Liver (tissue), 9 donors: Measurements from ENCODE around the gene MPDZ. TPM values are rescaled to one million over a fixed set of nuclear protein-coding genes. Genes with fewer than 3 reads are reported as not detected.

Source experiments
- DNase-seq: peaks from one replicate; pipeline ENCODE4 v3.0.0-alpha.2; 2017; ENCODE audit warnings: low spot score
- H3K27ac ChIP-seq, 2 donors: one replicate each; pipeline ENCODE4 v1.7.0; 2013; ENCODE audit warnings: inconsistent platforms in 2 of 2, low read length in 2 of 2, control low read depth in 1 of 2, low read depth in 1 of 2, mild to moderate bottlenecking in 1 of 2
- H3K27me3 ChIP-seq, 4 donors: one replicate each; pipeline versions ENCODE4 v1.6.1 to v1.7.0; 2013; ENCODE audit warnings: low read length in 3 of 4, inconsistent platforms in 1 of 4, mild to moderate bottlenecking in 1 of 4, moderate library complexity in 1 of 4; ENCODE audit not compliant: control insufficient read depth in 4 of 4, insufficient read depth in 4 of 4
- H3K36me3 ChIP-seq, 4 donors: one replicate each; pipeline versions ENCODE4 v1.6.1 to v1.7.0; 2013; ENCODE audit warnings: low read length in 3 of 4, mild to moderate bottlenecking in 3 of 4, low read depth in 1 of 4, moderate library complexity in 1 of 4; ENCODE audit not compliant: control insufficient read depth in 4 of 4, insufficient read depth in 3 of 4
- H3K4me1 ChIP-seq, 4 donors: one replicate each; pipeline versions ENCODE4 v1.6.1 to v1.7.0; 2013; ENCODE audit warnings: low read length in 3 of 4, mild to moderate bottlenecking in 3 of 4, moderate library complexity in 1 of 4; ENCODE audit not compliant: control insufficient read depth in 4 of 4, insufficient read depth in 4 of 4
- H3K4me3 ChIP-seq, 3 donors: one replicate each; pipeline versions ENCODE4 v1.6.1 to v1.7.0; 2013; ENCODE audit warnings: low read length in 3 of 3, control low read depth in 1 of 3, low read depth in 1 of 3, mild to moderate bottlenecking in 1 of 3
- H3K9ac ChIP-seq, 2 donors: one replicate each; pipeline ENCODE4 v1.7.0; 2013; ENCODE audit warnings: low read length in 2 of 2, mild to moderate bottlenecking in 2 of 2, moderate library complexity in 2 of 2, control low read depth in 1 of 2, low read depth in 1 of 2
- H3K9me3 ChIP-seq, 4 donors: one replicate each; pipeline versions ENCODE4 v1.6.1 to v1.7.0; 2013; ENCODE audit warnings: low read length in 3 of 4; ENCODE audit not compliant: control insufficient read depth in 4 of 4
- EGR1 ChIP-seq, 2 donors: IDR thresholded peaks; 2 replicates each; pipeline ENCODE4 v1.6.1; 2016 to 2018; ENCODE audit warnings: antibody characterized with exemption in 2 of 2, low read depth in 2 of 2
- FOXA1 ChIP-seq: IDR thresholded peaks from 2 replicates; pipeline ENCODE4 v1.6.1; 2016; ENCODE audit warnings: antibody characterized with exemption
- GABPA ChIP-seq, 2 donors: IDR thresholded peaks in 1 of 2; conservative IDR thresholded peaks in 1 of 2; 2 replicates each; pipeline ENCODE4 v1.6.1; 2016; ENCODE audit warnings: antibody characterized with exemption in 2 of 2, mild to moderate bottlenecking in 1 of 2, moderate library complexity in 1 of 2
- HNF4A ChIP-seq, 2 donors: conservative IDR thresholded peaks; 2 replicates each; pipeline ENCODE4 v1.6.1; 2016; ENCODE audit warnings: antibody characterized with exemption in 2 of 2, mild to moderate bottlenecking in 2 of 2
- HNF4G ChIP-seq: IDR thresholded peaks from 2 replicates; pipeline ENCODE4 v1.6.1; 2016; ENCODE audit warnings: antibody characterized with exemption
- JUND ChIP-seq, 2 donors: IDR thresholded peaks; 2 replicates each; pipeline ENCODE4 v1.6.1; 2016; ENCODE audit warnings: antibody characterized with exemption in 2 of 2
- NR2F2 ChIP-seq: IDR thresholded peaks from 2 replicates; pipeline ENCODE4 v1.6.1; 2016; ENCODE audit warnings: antibody characterized with exemption
- RAD21 ChIP-seq, 2 donors: IDR thresholded peaks; 2 replicates each; pipeline ENCODE4 v1.6.1; 2016; ENCODE audit warnings: antibody characterized with exemption in 2 of 2, mild to moderate bottlenecking in 2 of 2
- RXRA ChIP-seq, 2 donors: IDR thresholded peaks; 2 replicates each; pipeline ENCODE4 v1.6.1; 2017 to 2018; ENCODE audit warnings: antibody characterized with exemption in 2 of 2, mild to moderate bottlenecking in 1 of 2
- SP1 ChIP-seq: IDR thresholded peaks from 2 replicates; pipeline ENCODE4 v1.6.1; 2018; ENCODE audit warnings: antibody characterized with exemption, mild to moderate bottlenecking
- TAF1 ChIP-seq: conservative IDR thresholded peaks from 2 replicates; pipeline ENCODE4 v1.6.1; 2016; ENCODE audit warnings: antibody characterized with exemption, mild to moderate bottlenecking
- YY1 ChIP-seq: IDR thresholded peaks from 2 replicates; pipeline ENCODE4 v1.6.1; 2016; ENCODE audit warnings: antibody characterized with exemption, mild to moderate bottlenecking
- WGBS: extraction: QIAGEN DNeasy Blood & Tissue Kit; methylation state at CpG from one replicate; pipeline ENCODE4 v1.1.7; 2013; 5-methylcytosine and 5-hydroxymethylcytosine counted together
- polyA plus RNA-seq, 2 donors: library from polyadenylated mRNA; stranded (reverse) in 1 of 2; unstranded in 1 of 2; fragments of 200-250 nt in 1 of 2; fragments of >200 nt in 1 of 2; fragmentation: Nextera tagmentation in 1 of 2; extraction: Ambion mirVana in 1 of 2; gene quantifications; one replicate each; pipeline versions ENCODE4 v1.2.1 to v1.2.3, GENCODE V29; 2013 to 2015
- total RNA-seq, 2 donors: library from RNA; depleted of rRNA; stranded (reverse); fragments of >200 nt; gene quantifications; one replicate each; pipeline ENCODE4 v1.2.3, GENCODE V29; 2014
- TF ChIP-seq, protein P1 (sequence below): IDR thresholded peaks from 2 replicates; pipeline ENCODE4 v1.6.1; 2016; ENCODE audit warnings: antibody characterized with exemption, mild to moderate bottlenecking
- TF ChIP-seq, protein P2 (sequence below): IDR thresholded peaks from 2 replicates; pipeline ENCODE4 v1.6.1; 2016; ENCODE audit warnings: antibody characterized with exemption
- TF ChIP-seq, protein P3 (sequence below): IDR thresholded peaks from 2 replicates; pipeline ENCODE4 v1.6.1; 2016; ENCODE audit warnings: antibody characterized with exemption
- TF ChIP-seq, protein P4 (sequence below): fragments of 150-350 bp; IDR thresholded peaks from 2 replicates; pipeline ENCODE4 v1.5.1; 2017; ENCODE audit warnings: improper control_type of control experiment, low read depth, low read length; ENCODE audit not compliant: missing input control
- donor health status: healthy.
- donor health status: healthy.
- donor health status: healthy.
- donor health status: healthy.
- donor health status: healthy.

The MPDZ gene
- total and polyA plus RNA-seq, 4 donors: 20.3 to 71.2 (median 30.2) TPM

DNA sequence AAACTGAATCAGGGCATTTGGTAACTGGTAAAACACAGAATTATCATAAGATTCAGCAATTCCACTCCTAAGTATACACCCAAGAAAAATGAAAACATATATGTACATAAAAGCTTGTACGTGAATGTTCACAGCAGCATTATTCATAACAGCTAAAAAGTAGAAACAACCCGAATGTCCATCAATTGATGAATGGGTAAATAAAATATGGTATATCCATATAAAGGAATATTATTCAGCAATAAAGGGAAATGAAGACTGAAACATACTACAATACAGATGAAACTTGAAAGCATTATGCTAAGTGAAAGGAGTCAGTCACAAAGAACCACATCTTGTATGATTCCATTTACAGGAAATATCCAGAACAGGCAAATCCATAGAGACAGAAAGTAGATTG is 65.5 kb downstream of the MPDZ start:
- no peaks in the 10 kb centered on the region for H3K27me3 ChIP-seq
- no peak for TF ChIP-seq JUND (IDR thresholded peaks at IDR 0.05)
- no peak for TF ChIP-seq SP1
- TF ChIP-seq, protein P1, sequence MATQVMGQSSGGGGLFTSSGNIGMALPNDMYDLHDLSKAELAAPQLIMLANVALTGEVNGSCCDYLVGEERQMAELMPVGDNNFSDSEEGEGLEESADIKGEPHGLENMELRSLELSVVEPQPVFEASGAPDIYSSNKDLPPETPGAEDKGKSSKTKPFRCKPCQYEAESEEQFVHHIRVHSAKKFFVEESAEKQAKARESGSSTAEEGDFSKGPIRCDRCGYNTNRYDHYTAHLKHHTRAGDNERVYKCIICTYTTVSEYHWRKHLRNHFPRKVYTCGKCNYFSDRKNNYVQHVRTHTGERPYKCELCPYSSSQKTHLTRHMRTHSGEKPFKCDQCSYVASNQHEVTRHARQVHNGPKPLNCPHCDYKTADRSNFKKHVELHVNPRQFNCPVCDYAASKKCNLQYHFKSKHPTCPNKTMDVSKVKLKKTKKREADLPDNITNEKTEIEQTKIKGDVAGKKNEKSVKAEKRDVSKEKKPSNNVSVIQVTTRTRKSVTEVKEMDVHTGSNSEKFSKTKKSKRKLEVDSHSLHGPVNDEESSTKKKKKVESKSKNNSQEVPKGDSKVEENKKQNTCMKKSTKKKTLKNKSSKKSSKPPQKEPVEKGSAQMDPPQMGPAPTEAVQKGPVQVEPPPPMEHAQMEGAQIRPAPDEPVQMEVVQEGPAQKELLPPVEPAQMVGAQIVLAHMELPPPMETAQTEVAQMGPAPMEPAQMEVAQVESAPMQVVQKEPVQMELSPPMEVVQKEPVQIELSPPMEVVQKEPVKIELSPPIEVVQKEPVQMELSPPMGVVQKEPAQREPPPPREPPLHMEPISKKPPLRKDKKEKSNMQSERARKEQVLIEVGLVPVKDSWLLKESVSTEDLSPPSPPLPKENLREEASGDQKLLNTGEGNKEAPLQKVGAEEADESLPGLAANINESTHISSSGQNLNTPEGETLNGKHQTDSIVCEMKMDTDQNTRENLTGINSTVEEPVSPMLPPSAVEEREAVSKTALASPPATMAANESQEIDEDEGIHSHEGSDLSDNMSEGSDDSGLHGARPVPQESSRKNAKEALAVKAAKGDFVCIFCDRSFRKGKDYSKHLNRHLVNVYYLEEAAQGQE: no peak
- no peak for TF ChIP-seq EGR1 (IDR thresholded peaks at IDR 0.05; ENCODE audit: low read depth in 2 of 2)
- no peak for TF ChIP-seq TAF1
- TF ChIP-seq HNF4G: no peak
- TF ChIP-seq, protein P2, sequence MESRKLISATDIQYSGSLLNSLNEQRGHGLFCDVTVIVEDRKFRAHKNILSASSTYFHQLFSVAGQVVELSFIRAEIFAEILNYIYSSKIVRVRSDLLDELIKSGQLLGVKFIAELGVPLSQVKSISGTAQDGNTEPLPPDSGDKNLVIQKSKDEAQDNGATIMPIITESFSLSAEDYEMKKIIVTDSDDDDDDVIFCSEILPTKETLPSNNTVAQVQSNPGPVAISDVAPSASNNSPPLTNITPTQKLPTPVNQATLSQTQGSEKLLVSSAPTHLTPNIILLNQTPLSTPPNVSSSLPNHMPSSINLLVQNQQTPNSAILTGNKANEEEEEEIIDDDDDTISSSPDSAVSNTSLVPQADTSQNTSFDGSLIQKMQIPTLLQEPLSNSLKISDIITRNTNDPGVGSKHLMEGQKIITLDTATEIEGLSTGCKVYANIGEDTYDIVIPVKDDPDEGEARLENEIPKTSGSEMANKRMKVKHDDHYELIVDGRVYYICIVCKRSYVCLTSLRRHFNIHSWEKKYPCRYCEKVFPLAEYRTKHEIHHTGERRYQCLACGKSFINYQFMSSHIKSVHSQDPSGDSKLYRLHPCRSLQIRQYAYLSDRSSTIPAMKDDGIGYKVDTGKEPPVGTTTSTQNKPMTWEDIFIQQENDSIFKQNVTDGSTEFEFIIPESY: no peak
- no peak for TF ChIP-seq GABPA (IDR thresholded peaks at IDR 0.05 in 1 of 2, conservative IDR thresholded peaks at IDR 0.05 in 1 of 2)
- no peak for TF ChIP-seq HNF4A (conservative IDR thresholded peaks at IDR 0.05)
- no peak for TF ChIP-seq RXRA (IDR thresholded peaks at IDR 0.05)
- no peak for TF ChIP-seq YY1
- TF ChIP-seq, protein P3, sequence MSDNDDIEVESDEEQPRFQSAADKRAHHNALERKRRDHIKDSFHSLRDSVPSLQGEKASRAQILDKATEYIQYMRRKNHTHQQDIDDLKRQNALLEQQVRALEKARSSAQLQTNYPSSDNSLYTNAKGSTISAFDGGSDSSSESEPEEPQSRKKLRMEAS: no peak
- TF ChIP-seq RAD21 (IDR thresholded peaks at IDR 0.05): no peak
- no peak for TF ChIP-seq NR2F2
- TF ChIP-seq FOXA1: no peak
- 98% methylated on average over 2 of the region's 2 CpGs for WGBS
- H3K9me3 ChIP-seq: no peaks in the 10 kb centered on the region
- H3K4me1 ChIP-seq: no peaks in the 10 kb centered on the region
- no peak overlapping the region for H3K4me3 ChIP-seq
- no peaks in the 10 kb centered on the region for H3K36me3 ChIP-seq
- no peak overlapping the region for H3K27ac ChIP-seq
- no peak for DNase-seq
- no peak overlapping the region for H3K9ac ChIP-seq

DNA sequence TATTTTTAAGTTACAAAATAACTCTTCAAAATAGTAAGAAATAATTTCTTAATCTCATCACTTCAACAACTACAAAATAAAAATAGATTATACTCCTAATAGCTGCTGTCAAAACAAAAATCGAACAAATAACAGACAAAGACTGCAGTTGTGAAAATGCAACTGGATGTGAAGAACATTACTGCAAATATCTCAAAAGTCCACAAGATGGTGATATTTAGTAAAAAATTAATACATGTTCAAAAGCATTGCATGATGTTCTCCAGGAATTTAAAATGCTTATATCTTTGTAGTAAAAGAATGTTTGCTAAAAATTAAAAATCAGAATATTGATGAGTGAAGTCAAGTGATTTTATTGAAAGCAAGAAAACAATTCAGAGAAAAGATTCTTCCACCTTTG is 66.2 kb downstream of the MPDZ start:
- whole genome bisulfite sequencing: 57% methylated on average over 1 of the region's 1 CpG

More for the DNA sequence above, 66.2 kb downstream of the MPDZ start:
- no peak for DNase-seq
- H3K27me3 ChIP-seq: no peaks in the 10 kb centered on the region
- H3K9ac ChIP-seq: no peak overlapping the region
- no peak overlapping the region for H3K27ac ChIP-seq
- TF ChIP-seq HNF4A (conservative IDR thresholded peaks at IDR 0.05): no peak
- TF ChIP-seq EGR1 (IDR thresholded peaks at IDR 0.05; ENCODE audit: low read depth in 2 of 2): no peak
- TF ChIP-seq, protein P4, sequence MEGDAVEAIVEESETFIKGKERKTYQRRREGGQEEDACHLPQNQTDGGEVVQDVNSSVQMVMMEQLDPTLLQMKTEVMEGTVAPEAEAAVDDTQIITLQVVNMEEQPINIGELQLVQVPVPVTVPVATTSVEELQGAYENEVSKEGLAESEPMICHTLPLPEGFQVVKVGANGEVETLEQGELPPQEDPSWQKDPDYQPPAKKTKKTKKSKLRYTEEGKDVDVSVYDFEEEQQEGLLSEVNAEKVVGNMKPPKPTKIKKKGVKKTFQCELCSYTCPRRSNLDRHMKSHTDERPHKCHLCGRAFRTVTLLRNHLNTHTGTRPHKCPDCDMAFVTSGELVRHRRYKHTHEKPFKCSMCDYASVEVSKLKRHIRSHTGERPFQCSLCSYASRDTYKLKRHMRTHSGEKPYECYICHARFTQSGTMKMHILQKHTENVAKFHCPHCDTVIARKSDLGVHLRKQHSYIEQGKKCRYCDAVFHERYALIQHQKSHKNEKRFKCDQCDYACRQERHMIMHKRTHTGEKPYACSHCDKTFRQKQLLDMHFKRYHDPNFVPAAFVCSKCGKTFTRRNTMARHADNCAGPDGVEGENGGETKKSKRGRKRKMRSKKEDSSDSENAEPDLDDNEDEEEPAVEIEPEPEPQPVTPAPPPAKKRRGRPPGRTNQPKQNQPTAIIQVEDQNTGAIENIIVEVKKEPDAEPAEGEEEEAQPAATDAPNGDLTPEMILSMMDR: peak; percentile 47
- TF ChIP-seq RAD21 (IDR thresholded peaks at IDR 0.05): peak; percentile 75 to 78
- TF ChIP-seq TAF1: no peak
- no peak for TF ChIP-seq YY1
- TF ChIP-seq GABPA (IDR thresholded peaks at IDR 0.05 in 1 of 2, conservative IDR thresholded peaks at IDR 0.05 in 1 of 2): no peak
- TF ChIP-seq, protein P1: no peak
- TF ChIP-seq, protein P3: no peak
- TF ChIP-seq JUND (IDR thresholded peaks at IDR 0.05): no peak
- no peak for TF ChIP-seq RXRA (IDR thresholded peaks at IDR 0.05)
- no peaks in the 10 kb centered on the region for H3K9me3 ChIP-seq
- no peaks in the 10 kb centered on the region for H3K4me1 ChIP-seq
- no peak overlapping the region for H3K4me3 ChIP-seq
- no peaks in the 10 kb centered on the region for H3K36me3 ChIP-seq
